Lower lobe of right lung (tissue), 2 donors: Measurements from ENCODE around the gene EVA1B. TPM values are rescaled to one million over a fixed set of nuclear protein-coding genes. Genes with fewer than 3 reads are reported as not detected.

Experiments used
- ATAC-seq, 2 donors: fragments of 200-7000 bp; cut with Tn5 transposase; one replicate each; pipeline ENCODE4 v1.9.1; 2020 to 2022; ENCODE audit warnings: mild to moderate bottlenecking in 2 of 2, moderate library complexity in 2 of 2
- DNase-seq: peaks from one replicate; pipeline ENCODE4 v3.0.0-alpha.2; 2020
- H3K27ac ChIP-seq: fragments of 200-600 bp; one replicate; pipeline ENCODE4 v1.8.0; 2022
- H3K27me3 ChIP-seq: fragments of 200-600 bp; one replicate; pipeline ENCODE4 v1.8.0; 2022; ENCODE audit warnings: low read depth
- H3K36me3 ChIP-seq: fragments of 200-600 bp; one replicate; pipeline ENCODE4 v1.8.0; 2022; ENCODE audit warnings: mild to moderate bottlenecking
- H3K4me1 ChIP-seq: fragments of 200-600 bp; one replicate; pipeline ENCODE4 v1.8.0; 2022
- H3K4me3 ChIP-seq: fragments of 200-600 bp; one replicate; pipeline ENCODE4 v1.8.0; 2022; ENCODE audit warnings: mild to moderate bottlenecking
- H3K9me3 ChIP-seq: fragments of 200-600 bp; one replicate; pipeline ENCODE4 v1.8.0; 2022
- intact Hi-C: fragments of 100-400 bp; cut with DNase I; formaldehyde crosslinking; loops from one replicate; pipeline ENCODE4 v1.11.0; 2022
- total RNA-seq: library from RNA; stranded (reverse); fragmentation: NEBNext Ultra II Directional; extraction: Animal tissue kit (Norgen Biotek cat#: 25700); gene quantifications from one replicate; pipeline ENCODE4 v1.2.1, GENCODE V29; 2021
- TF ChIP-seq, protein P1 (sequence below): fragments of 200-600 bp; IDR thresholded peaks from one replicate; pipeline ENCODE4 v1.8.0; 2022; ENCODE audit warnings: antibody characterized with exemption, mild to moderate bottlenecking
- donor health status: DM: no; HTN: yes; CAD: no; lungs with severe emphysema.

Gene EVA1B
- total RNA-seq, 1 donor from 2014 or later, result 25.7 TPM

DNA sequence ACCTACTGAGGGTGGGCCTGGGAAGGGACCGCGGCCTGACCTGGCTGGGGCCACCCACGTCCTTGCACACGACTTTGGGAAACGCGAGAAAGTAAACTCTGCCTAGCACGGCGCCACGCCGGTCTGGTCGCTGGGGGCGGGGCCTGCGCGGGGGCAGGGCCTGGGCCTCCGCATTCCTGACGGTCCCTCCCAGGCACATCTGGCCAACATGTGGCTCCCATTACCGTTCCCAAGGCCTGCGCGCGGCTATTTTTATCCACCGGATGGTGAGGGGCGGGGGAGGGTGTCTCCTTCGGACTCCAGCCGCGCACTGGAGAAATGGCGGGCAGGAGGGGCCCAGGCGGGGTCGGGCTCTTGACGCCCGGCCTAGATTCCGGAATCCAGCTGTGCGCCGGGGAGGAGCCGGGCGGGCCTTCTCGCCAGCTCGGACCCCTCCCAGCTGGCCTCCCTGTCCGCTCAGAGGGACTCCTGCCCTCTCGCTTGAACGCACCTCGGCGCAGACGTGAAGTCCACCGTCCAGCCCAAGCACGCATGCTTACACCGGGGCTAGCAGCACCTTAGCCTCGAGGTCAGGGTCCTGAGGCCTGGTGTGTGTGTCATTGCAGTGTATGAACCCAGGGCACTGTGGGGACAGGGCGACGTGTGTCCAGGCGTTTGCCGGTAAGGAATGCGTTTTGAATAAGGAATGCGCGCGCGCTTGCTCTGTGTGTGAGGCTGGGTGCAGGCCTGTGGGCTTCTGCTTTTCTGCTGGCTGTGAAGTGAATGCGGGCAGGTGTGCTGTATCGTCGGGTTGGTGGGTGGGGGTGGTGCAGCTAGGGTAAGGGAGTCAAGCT, 2.1 kb downstream of the EVA1B start:
- H3K4me3 ChIP-seq, result peak overlapping the region; percentile 84
- TF ChIP-seq, protein P1, sequence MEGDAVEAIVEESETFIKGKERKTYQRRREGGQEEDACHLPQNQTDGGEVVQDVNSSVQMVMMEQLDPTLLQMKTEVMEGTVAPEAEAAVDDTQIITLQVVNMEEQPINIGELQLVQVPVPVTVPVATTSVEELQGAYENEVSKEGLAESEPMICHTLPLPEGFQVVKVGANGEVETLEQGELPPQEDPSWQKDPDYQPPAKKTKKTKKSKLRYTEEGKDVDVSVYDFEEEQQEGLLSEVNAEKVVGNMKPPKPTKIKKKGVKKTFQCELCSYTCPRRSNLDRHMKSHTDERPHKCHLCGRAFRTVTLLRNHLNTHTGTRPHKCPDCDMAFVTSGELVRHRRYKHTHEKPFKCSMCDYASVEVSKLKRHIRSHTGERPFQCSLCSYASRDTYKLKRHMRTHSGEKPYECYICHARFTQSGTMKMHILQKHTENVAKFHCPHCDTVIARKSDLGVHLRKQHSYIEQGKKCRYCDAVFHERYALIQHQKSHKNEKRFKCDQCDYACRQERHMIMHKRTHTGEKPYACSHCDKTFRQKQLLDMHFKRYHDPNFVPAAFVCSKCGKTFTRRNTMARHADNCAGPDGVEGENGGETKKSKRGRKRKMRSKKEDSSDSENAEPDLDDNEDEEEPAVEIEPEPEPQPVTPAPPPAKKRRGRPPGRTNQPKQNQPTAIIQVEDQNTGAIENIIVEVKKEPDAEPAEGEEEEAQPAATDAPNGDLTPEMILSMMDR, result no peak
- ATAC-seq (peak; percentile 67 to 71), DNase-seq (peak; percentile 74)
- H3K9me3 ChIP-seq, result no peaks in the 10 kb centered on the region
- intact Hi-C loops, result no loop called here
- H3K36me3 ChIP-seq, result no peaks in the 10 kb centered on the region
- no peaks in the 10 kb centered on the region for H3K27me3 ChIP-seq
- peaks cover 32% of the 10 kb centered on the region for H3K4me1 ChIP-seq
- peak overlapping the region; percentile 86 for H3K27ac ChIP-seq

DNA sequence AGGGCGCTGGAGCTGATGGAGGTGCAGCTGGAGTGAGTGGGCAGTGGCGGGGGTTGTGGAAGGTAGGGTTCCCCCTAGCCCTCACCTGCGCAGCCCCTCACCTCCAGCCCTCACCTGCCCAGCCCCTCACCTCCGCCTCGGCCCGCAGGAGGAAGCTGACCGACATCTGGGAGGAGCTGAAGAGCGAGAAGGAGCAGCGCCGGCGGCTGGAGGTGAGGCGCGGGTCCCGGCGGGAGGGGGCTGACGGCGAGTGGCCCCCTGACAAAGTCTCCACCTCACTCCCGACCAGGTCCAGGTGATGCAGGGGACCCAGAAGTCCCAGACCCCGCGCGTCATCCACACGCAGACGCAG, 2.7 kb downstream of the EVA1B start:
- H3K27me3 ChIP-seq, result no peaks in the 10 kb centered on the region
- DNase-seq (no peak), ATAC-seq (no peak)
- H3K27ac ChIP-seq, result peak overlapping the region; percentile 86
- no peaks in the 10 kb centered on the region for H3K9me3 ChIP-seq
- peak overlapping the region; percentile 84 for H3K4me3 ChIP-seq
- TF ChIP-seq, protein P1, result no peak
- intact Hi-C loops, result no loop called here
- H3K4me1 ChIP-seq, result peaks cover 32% of the 10 kb centered on the region
- H3K36me3 ChIP-seq, result no peaks in the 10 kb centered on the region

DNA sequence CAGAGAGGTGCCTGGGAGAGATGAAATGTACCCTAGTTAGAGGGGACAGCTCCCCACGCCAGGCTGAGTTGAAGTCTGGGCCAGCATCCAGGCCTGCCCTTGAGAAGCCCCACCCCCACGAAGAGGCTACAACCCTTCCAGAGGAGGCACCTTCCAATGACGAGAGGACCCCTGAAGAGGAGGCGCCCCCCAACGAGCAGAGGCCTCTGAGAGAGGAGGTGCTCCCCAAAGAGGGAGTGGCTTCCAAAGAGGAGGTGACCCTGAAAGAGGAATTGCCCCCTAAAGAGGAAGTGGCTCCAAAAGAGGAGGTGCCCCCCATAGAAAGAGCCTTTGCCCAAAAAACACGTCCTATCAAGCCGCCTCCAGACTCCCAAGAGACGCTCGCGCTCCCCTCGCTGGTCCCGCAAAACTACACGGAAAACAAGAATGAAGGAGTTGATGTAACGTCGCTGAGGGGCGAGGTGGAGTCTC, 3.1 kb downstream of the EVA1B start:
- TF ChIP-seq, protein P1, result no peak
- Histone ChIP-seq H3K36me3 (no peaks in the 10 kb centered on the region), H3K27me3 (no peaks in the 10 kb centered on the region), H3K9me3 (no peaks in the 10 kb centered on the region), H3K4me3 (peak overlapping the region; percentile 84), H3K4me1 (peaks cover 32% of the 10 kb centered on the region), H3K27ac (peak overlapping the region; percentile 86)
- DNase-seq (no peak), ATAC-seq (no peak)
- intact Hi-C loops, result no loop called here

DNA sequence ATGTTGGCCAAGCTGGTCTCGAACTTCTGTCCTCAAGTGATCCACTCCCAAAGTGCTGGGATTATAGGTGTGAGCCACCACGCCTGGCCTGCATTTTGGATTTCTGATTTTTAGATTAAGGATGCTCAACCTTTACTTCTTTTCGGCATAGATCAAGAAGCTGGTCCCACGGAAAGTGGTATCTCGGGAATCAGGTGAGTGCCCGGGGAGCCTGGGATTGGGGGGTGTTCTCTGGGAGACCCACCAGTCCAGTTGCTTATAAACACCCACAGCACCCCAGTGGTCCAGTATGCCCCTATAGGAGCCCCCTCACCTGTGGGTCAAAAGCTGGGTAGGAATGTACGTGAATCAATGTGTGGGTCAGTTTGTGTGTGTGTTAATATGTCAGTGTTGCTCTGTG, 14.0 kb downstream of the EVA1B start:
- H3K9me3 ChIP-seq, result no peaks in the 10 kb centered on the region
- H3K4me1 ChIP-seq, result peaks cover 22% of the 10 kb centered on the region
- no peak overlapping the region for H3K27ac ChIP-seq
- TF ChIP-seq, protein P1, result no peak
- H3K27me3 ChIP-seq, result no peaks in the 10 kb centered on the region
- ATAC-seq (no peak), DNase-seq (no peak)
- intact Hi-C loops, result no loop called here
- H3K36me3 ChIP-seq, result peaks cover 2% of the 10 kb centered on the region
- H3K4me3 ChIP-seq, result no peak overlapping the region

DNA sequence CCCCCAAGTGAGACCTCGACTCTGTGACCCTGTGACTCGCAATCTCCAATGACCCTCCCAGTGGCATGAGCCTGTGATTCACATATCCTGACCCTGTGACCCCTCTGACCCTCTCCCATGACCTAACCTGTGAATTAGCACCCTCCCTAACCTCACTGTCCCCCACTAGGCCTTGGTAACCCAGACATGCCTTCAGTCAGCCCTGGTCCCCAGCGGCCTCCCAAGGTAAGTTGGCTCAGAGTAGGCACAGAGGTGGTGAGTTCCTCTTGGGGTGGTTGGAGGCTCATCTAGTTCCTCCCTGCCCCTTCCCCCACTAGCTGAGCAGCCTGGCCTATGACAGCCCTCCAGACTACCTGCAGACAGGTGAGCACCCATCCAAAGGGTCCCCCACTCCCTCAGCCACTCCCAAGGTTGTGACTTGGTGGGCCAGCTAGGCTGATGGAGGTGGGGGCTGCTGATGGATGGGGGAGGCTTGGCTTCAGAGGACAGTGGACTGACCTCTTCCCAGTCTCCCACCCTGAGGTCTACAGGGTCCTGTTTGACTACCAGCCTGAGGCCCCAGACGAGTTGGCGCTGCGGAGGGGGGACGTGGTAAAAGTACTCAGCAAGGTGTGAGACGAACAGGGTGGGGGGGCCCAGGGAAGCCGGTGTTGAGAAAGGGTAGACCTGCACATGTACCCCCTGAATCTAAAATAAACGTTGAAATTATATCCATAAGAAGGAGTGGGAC, 15.7 kb downstream of the EVA1B start:
- no peak overlapping the region for H3K27ac ChIP-seq
- H3K27me3 ChIP-seq, result no peaks in the 10 kb centered on the region
- peaks cover 22% of the 10 kb centered on the region for H3K4me1 ChIP-seq
- intact Hi-C loops, result no loop called here
- DNase-seq (no peak), ATAC-seq (no peak)
- TF ChIP-seq, protein P1, result no peak
- peak overlapping the region; percentile 96 for H3K4me3 ChIP-seq
- no peaks in the 10 kb centered on the region for H3K9me3 ChIP-seq
- H3K36me3 ChIP-seq, result peaks cover 18% of the 10 kb centered on the region
